T-helper 2 cell treated with Interferon-gamma antibody and Interleukin-4, amounts not matched to agents 5 μg/mL and 100 μg/mL, for 36 hours (primary cell): ENCODE data around the gene NUTM1.
"Not testable (repeated sequence)": the region's sequence is repeated elsewhere in the genome, so short reads cannot be mapped to it uniquely, and the experiment has no call there.

Experiments used
- DNase-seq: peaks from one replicate; pipeline ENCODE4 v3.0.0; 2021; ENCODE audit warnings: low spot score
- H3K27ac Mint-ChIP-seq: one replicate; pipeline ENCODE4 v1.8.0; 2021; ENCODE audit warnings: mild to moderate bottlenecking, mixed read lengths
- H3K27me3 Mint-ChIP-seq: one replicate; pipeline ENCODE4 v1.8.0; 2021; ENCODE audit warnings: low read depth, mixed read lengths
- H3K36me3 Mint-ChIP-seq: one replicate; pipeline ENCODE4 v1.8.0; 2021; ENCODE audit warnings: low read depth, mixed read lengths
- H3K4me1 Mint-ChIP-seq: one replicate; pipeline ENCODE4 v1.8.0; 2021; ENCODE audit warnings: low read depth, mixed read lengths
- H3K4me3 Mint-ChIP-seq: one replicate; pipeline ENCODE4 v1.8.0; 2022; ENCODE audit warnings: mild to moderate bottlenecking, moderate library complexity, mixed read lengths
- H3K9me3 Mint-ChIP-seq: one replicate; pipeline ENCODE4 v1.8.0; 2021; ENCODE audit warnings: mixed read lengths

Gene NUTM1

GRCh38 chr15:34365091-34365825, 22.1 kb downstream of the NUTM1 start:
- peaks cover 21% of the 10 kb centered on the region for H3K4me1 Mint-ChIP-seq
- H3K27ac Mint-ChIP-seq, result no peak overlapping the region
- H3K4me3 Mint-ChIP-seq, result peak overlapping the region; percentile 97
- H3K27me3 Mint-ChIP-seq, result no peaks in the 10 kb centered on the region
- H3K36me3 Mint-ChIP-seq, result peaks cover 37% of the 10 kb centered on the region
- no peak for DNase-seq
- H3K9me3 Mint-ChIP-seq, result no peaks in the 10 kb centered on the region

GRCh38 chr15:34365836-34366235, 22.7 kb downstream of the NUTM1 start:
- peaks cover 33% of the 10 kb centered on the region for H3K36me3 Mint-ChIP-seq
- peaks cover 23% of the 10 kb centered on the region for H3K4me1 Mint-ChIP-seq
- H3K27ac Mint-ChIP-seq, result peak overlapping the region; percentile 69
- H3K4me3 Mint-ChIP-seq, result peak overlapping the region; percentile 97
- DNase-seq, result no peak
- H3K27me3 Mint-ChIP-seq, result no peaks in the 10 kb centered on the region
- H3K9me3 Mint-ChIP-seq, result no peaks in the 10 kb centered on the region

GRCh38 chr15:34366271-34367065, 23.4 kb downstream of the NUTM1 start:
- DNase-seq, result peak; percentile 44
- Mint-ChIP-seq H3K36me3 (peaks cover 29% of the 10 kb centered on the region), H3K4me3 (peak overlapping the region; percentile 97), H3K4me1 (peaks cover 23% of the 10 kb centered on the region), H3K27ac (peak overlapping the region; percentile 87), H3K9me3 (peaks cover 1% of the 10 kb centered on the region), H3K27me3 (no peaks in the 10 kb centered on the region)

- DNase-seq, result peak; percentile 89
- H3K9me3 Mint-ChIP-seq, result peaks cover 6% of the 10 kb centered on the region
- peak within 1 kb of the TSS; percentile 98 for H3K27ac Mint-ChIP-seq
- H3K4me1 Mint-ChIP-seq, result peaks cover 22% of the 10 kb centered on the region
- peak within 1 kb of the TSS; percentile 97 for H3K4me3 Mint-ChIP-seq
- peaks cover 26% of the 10 kb centered on the region for H3K36me3 Mint-ChIP-seq
- no peaks in the 10 kb centered on the region for H3K27me3 Mint-ChIP-seq
Measured at GRCh38 chr15:34367101-34368081, 24.3 kb downstream of the NUTM1 start, which contains the start of gene LPCAT4. Gene LPCAT4, minus strand, starts transcription at chr15:34367196. Its CDS starts 96 bp downstream, at chr15:34367100.

GRCh38 chr15:34370129-34370528, 27.0 kb downstream of the NUTM1 start:
- H3K4me1 Mint-ChIP-seq, result peaks cover 15% of the 10 kb centered on the region

GRCh38 chr15:34370643-34371042, 27.5 kb downstream of the NUTM1 start:
- Mint-ChIP-seq H3K36me3 (peaks cover 8% of the 10 kb centered on the region), H3K27me3 (no peaks in the 10 kb centered on the region), H3K4me3 (no peak overlapping the region), H3K4me1 (peaks cover 10% of the 10 kb centered on the region), H3K9me3 (peaks cover 6% of the 10 kb centered on the region), H3K27ac (no peak overlapping the region)
- DNase-seq, result no peak

More at GRCh38 chr15:34370129-34370528, 27.0 kb downstream of the NUTM1 start:
- H3K4me3 Mint-ChIP-seq, result peak overlapping the region; percentile 15
- no peaks in the 10 kb centered on the region for H3K27me3 Mint-ChIP-seq
- DNase-seq, result no peak
- peaks cover 6% of the 10 kb centered on the region for H3K9me3 Mint-ChIP-seq
- H3K36me3 Mint-ChIP-seq, result peaks cover 8% of the 10 kb centered on the region
- no peak overlapping the region for H3K27ac Mint-ChIP-seq

GRCh38 chr15:34373951-34374350, 30.8 kb downstream of the NUTM1 start:
- Mint-ChIP-seq H3K9me3 (peaks cover 6% of the 10 kb centered on the region), H3K4me3 (no peak overlapping the region), H3K4me1 (peaks cover 5% of the 10 kb centered on the region), H3K27ac (no peak overlapping the region), H3K27me3 (no peaks in the 10 kb centered on the region), H3K36me3 (peaks cover 6% of the 10 kb centered on the region)
- DNase-seq, result no peak

- no peak overlapping the region for H3K4me3 Mint-ChIP-seq
- H3K27ac Mint-ChIP-seq, result no peak overlapping the region
- H3K4me1 Mint-ChIP-seq, result peaks cover 3% of the 10 kb centered on the region
- H3K9me3 Mint-ChIP-seq, result peaks cover 6% of the 10 kb centered on the region
- H3K27me3 Mint-ChIP-seq, result no peaks in the 10 kb centered on the region
- DNase-seq, result no peak
- peaks cover 10% of the 10 kb centered on the region for H3K36me3 Mint-ChIP-seq
Measured at GRCh38 chr15:34374816-34375215, 31.7 kb downstream of the NUTM1 start.

GRCh38 chr15:34375541-34375940, 32.4 kb downstream of the NUTM1 start:
- H3K9me3 Mint-ChIP-seq, H3K27me3 Mint-ChIP-seq, H3K27ac Mint-ChIP-seq, DNase-seq, H3K4me1 Mint-ChIP-seq, H3K4me3 Mint-ChIP-seq: not testable (repeated sequence)
- H3K36me3 Mint-ChIP-seq, result peaks cover 10% of the 10 kb centered on the region

- H3K4me3 Mint-ChIP-seq, result no peak overlapping the region
- peaks cover 5% of the 10 kb centered on the region for H3K36me3 Mint-ChIP-seq
- H3K27me3 Mint-ChIP-seq, result no peaks in the 10 kb centered on the region
- no peak for DNase-seq
- no peaks in the 10 kb centered on the region for H3K4me1 Mint-ChIP-seq
- H3K27ac Mint-ChIP-seq, result no peak overlapping the region
- H3K9me3 Mint-ChIP-seq, result peaks cover under 1% of the 10 kb centered on the region
Measured at GRCh38 chr15:34376856-34377255, 33.7 kb downstream of the NUTM1 start.

- H3K4me1 Mint-ChIP-seq, H3K4me3 Mint-ChIP-seq, H3K9me3 Mint-ChIP-seq, H3K27me3 Mint-ChIP-seq, H3K27ac Mint-ChIP-seq, DNase-seq, H3K36me3 Mint-ChIP-seq: not testable (repeated sequence)
Measured at GRCh38 chr15:34380491-34380890, 37.4 kb downstream of the NUTM1 start.

- not testable (repeated sequence) for H3K27ac Mint-ChIP-seq, H3K9me3 Mint-ChIP-seq, H3K4me3 Mint-ChIP-seq, DNase-seq, H3K36me3 Mint-ChIP-seq, H3K27me3 Mint-ChIP-seq, H3K4me1 Mint-ChIP-seq
Measured at GRCh38 chr15:34381829-34382521, 38.9 kb downstream of the NUTM1 start.

GRCh38 chr15:34389594-34390086, 46.5 kb downstream of the NUTM1 start:
- DNase-seq, H3K4me1 Mint-ChIP-seq, H3K4me3 Mint-ChIP-seq, H3K27me3 Mint-ChIP-seq, H3K36me3 Mint-ChIP-seq, H3K9me3 Mint-ChIP-seq, H3K27ac Mint-ChIP-seq: not testable (repeated sequence)
